Measurements from ENCODE around the gene HVCN1.

- TF ChIP-seq CTCF (IDR thresholded peaks at IDR 0.05), result no peak
- no peak for TF ChIP-seq POLR2A (IDR thresholded peaks at IDR 0.05)
Observed at GRCh38 chr12:110731479-110731878, 42.6 kb upstream of the HVCN1 start.
